Retinal pigment epithelial cell (primary cell): Measurements from ENCODE around the gene SP8.

Experiments
- DNase-seq: peaks from one replicate; pipeline ENCODE4 v3.0.0-alpha.2; 2010; ENCODE audit warnings: low read depth
- H3K4me3 ChIP-seq: 2 replicates; pipeline ENCODE4 v1.5.1; 2011; ENCODE audit warnings: mild to moderate bottlenecking, low read length, control low read depth, moderate library complexity
- CTCF ChIP-seq: conservative IDR thresholded peaks from 2 replicates; pipeline ENCODE4 v1.5.1; 2011; ENCODE audit warnings: low read depth, low read length, control low read depth, inconsistent platforms

SP8 gene

GRCh38 chr7:20741801-20742200, 44.9 kb downstream of the SP8 start:
- H3K4me3 ChIP-seq: no peak overlapping the region
- no peak for TF ChIP-seq CTCF
- DNase-seq: no peak

GRCh38 chr7:20738518-20739481, 47.9 kb downstream of the SP8 start:
- no peak for TF ChIP-seq CTCF
- no peak for DNase-seq
- no peak overlapping the region for H3K4me3 ChIP-seq

GRCh38 chr7:20737840-20738448, 48.7 kb downstream of the SP8 start:
- TF ChIP-seq CTCF: no peak
- DNase-seq: no peak
- H3K4me3 ChIP-seq: no peak overlapping the region

GRCh38 chr7:20735346-20736065, 51.2 kb downstream of the SP8 start:
- TF ChIP-seq CTCF: no peak
- no peak overlapping the region for H3K4me3 ChIP-seq
- DNase-seq: no peak
